Measurements from ENCODE around the gene HNRNPUL2. TPM values are rescaled to one million over a fixed set of nuclear protein-coding genes. Genes with fewer than 3 reads are reported as not detected.

HNRNPUL2 gene
- total and polyA plus RNA-seq, 2 of the 8 experiments (the other 6 are each of a cell fraction or from before 2014, with no cell fraction given), result 14.9 to 46.4 TPM

GRCh38 chr11:62671608-62672389 lies 55.5 kb downstream of the HNRNPUL2 start, which contains the start of the genes LBHD1 and UQCC3:
Gene LBHD1, minus strand, starts transcription at chr11:62672267. Its CDS starts 2,236 bp downstream, at chr11:62670031.
Gene UQCC3, plus strand, starts transcription at chr11:62671673. Its CDS starts 73 bp downstream, at chr11:62671746.
- Histone ChIP-seq H3K23ac (ENCODE audit: insufficient read length) (no peak within 1 kb of the TSS), H3K36me3 (ENCODE audit: control insufficient read depth in 2 of 4, insufficient read depth in 4 of 4, low read length in 3 of 4) (peaks cover 7 to 30% (median 10%) of the 10 kb centered on the region in 4 experiments; a peak in 5 of 8 replicates), H4K8ac (ENCODE audit: extremely low read depth, insufficient read depth, low read length) (peak within 1 kb of the TSS; percentile 97), H4K5ac (ENCODE audit: insufficient read length, low read depth, low read length) (peak within 1 kb of the TSS; percentile 91), H2BK120ac (replicated peaks; ENCODE audit: low read depth, low read length) (no peak within 1 kb of the TSS), H2AFZ (ENCODE audit: low read length) (no peak within 1 kb of the TSS; the same call in 1 of the 2 replicates), H3K4me3 (ENCODE audit: extremely low read depth in 1 of 4, insufficient read depth in 2 of 4, low read depth in 3 of 4, low read length in 4 of 4) (peak within 1 kb of the TSS; percentile 88 to 97 (median 92)), H3K4me1 (replicated peaks in 1 of 4; ENCODE audit: control insufficient read depth in 3 of 4, insufficient read depth in 4 of 4, low read length in 3 of 4) (peaks cover 2 to 7% (median 2%) of the 10 kb centered on the region in 4 experiments; a peak in 5 of 7 replicates), H3K9me3 (ENCODE audit: insufficient read depth in 2 of 2, low read depth in 1 of 2, low read length in 1 of 2) (no peaks in the 10 kb centered on the region), H3K27ac (ENCODE audit: low read depth, low read length) (peak within 1 kb of the TSS; percentile 63), H2BK20ac (ENCODE audit: low read length) (no peak within 1 kb of the TSS), H3K9ac (replicated peaks in 1 of 4; ENCODE audit: extremely low read depth in 1 of 4, low read depth in 3 of 4, low read length in 3 of 4) (peak within 1 kb of the TSS; percentile 66 to 89 (median 78)), H3K56ac (replicated peaks; ENCODE audit: insufficient read length, low read depth, low read length) (peak within 1 kb of the TSS; percentile 83), H2AK5ac (ENCODE audit: low read depth, low read length) (peak within 1 kb of the TSS; percentile 93; the same call in 1 of the 2 replicates), H3K4me2 (ENCODE audit: insufficient read depth in 1 of 2, low read depth in 2 of 2, low read length in 2 of 2) (peak within 1 kb of the TSS; percentile 80 to 90), H3K79me1 (ENCODE audit: low read depth, low read length) (peaks cover 8% of the 10 kb centered on the region), H2BK5ac (ENCODE audit: low read depth, low read length) (peak within 1 kb of the TSS; percentile 80), H3K4ac (replicated peaks; ENCODE audit: insufficient read length, low read depth, low read length) (peak within 1 kb of the TSS; percentile 94), H3K27me3 (replicated peaks in 1 of 4; ENCODE audit: control insufficient read depth in 3 of 4, extremely low read depth in 1 of 4, insufficient read depth in 3 of 4, low read length in 3 of 4) (no peaks in the 10 kb centered on the region), H2BK12ac (ENCODE audit: low read depth, low read length) (peak within 1 kb of the TSS; percentile 53), H3K18ac (ENCODE audit: extremely low read depth, low read length) (peak within 1 kb of the TSS; percentile 100), H3K79me2 (ENCODE audit: control insufficient read depth in 1 of 2, insufficient read depth in 2 of 2, low read length in 2 of 2) (peaks cover 0 to 15% of the 10 kb centered on the region in 2 experiments; a peak in 1 of 4 replicates), H3K14ac (ENCODE audit: insufficient read length) (peak within 1 kb of the TSS; percentile 37), H3K23me2 (ENCODE audit: low read depth, low read length) (peaks cover 11% of the 10 kb centered on the region), H4K91ac (replicated peaks; ENCODE audit: insufficient read length, low read length) (peak within 1 kb of the TSS; percentile 95), H4K20me1 (replicated peaks in 1 of 2; ENCODE audit: control insufficient read depth in 1 of 2, insufficient read depth in 2 of 2, low read length in 2 of 2) (no peaks in the 10 kb centered on the region), H2BK15ac (ENCODE audit: low read length) (no peak within 1 kb of the TSS)
- FAIRE-seq (no peak), DNase-seq (ENCODE audit: low read depth in 1 of 2, low spot score in 2 of 2) (peak; percentile 34 to 88)
- ChIA-PET POLR2A (ENCODE audit: partially characterized antibody) (interaction anchor here (0.6 to 61.4 kb wide), 42 partner anchors 11 to 277 kb away, joined by 3 to 2041 read pairs (median 4); partner anchors contain the start of genes B3GAT3, BSCL2, C11orf98 and CSKMT), CTCF (ENCODE audit: partially characterized antibody) (interaction anchor here (0.6 to 3.1 kb wide), 12 partner anchors 8 to 328 kb away, joined by 3 to 10 read pairs (median 4); partner anchors contain the start of genes LRRN4CL and TMEM179B)
- WGBS, 2 experiments (ENCODE audit: extremely low coverage in 1 of 2, insufficient coverage in 1 of 2, insufficient read length in 1 of 2, insufficient replicate concordance in 2 of 2, low coverage in 1 of 2, low lambda C conversion rate in 2 of 2, missing lambda C conversion rate in 1 of 2), result 2% methylated on average over 57 of the region's 59 CpGs; no CpG with 5 or more reads in 1 of the 2 experiments
- TF ChIP-seq SP4 (IDR thresholded peaks at IDR 0.05; ENCODE audit: low read length), result 0 out of 2 replicates have a peak, but pooled peaks have one; percentile 13
- peak; percentile 54 for TF ChIP-seq KDM4A (IDR thresholded peaks at IDR 0.05; ENCODE audit: low read depth, low read length, severe bottlenecking)
- no peak for TF ChIP-seq GABPA (IDR thresholded peaks at IDR 0.05; ENCODE audit: borderline replicate concordance, insufficient read depth, low read length)
- TF ChIP-seq RFX5 (IDR thresholded peaks at IDR 0.05; ENCODE audit: borderline replicate concordance, low read depth, low read length), result no peak
- TF ChIP-seq KDM5A (IDR thresholded peaks at IDR 0.05; ENCODE audit: low read length), result 0 out of 2 replicates have a peak, but pooled peaks have one; percentile 50
- TF ChIP-seq TAF7 (optimal IDR thresholded peaks at IDR 0.05; ENCODE audit: borderline replicate concordance, low read depth, low read length), result peak; percentile 69
- TF ChIP-seq RAD21 (IDR thresholded peaks at IDR 0.05 in 1 of 2, conservative IDR thresholded peaks at IDR 0.05 in 1 of 2; ENCODE audit: low read depth in 2 of 2, low read length in 2 of 2), result no peak
- peak; percentile 85 for TF ChIP-seq PHF8 (conservative IDR thresholded peaks at IDR 0.05; ENCODE audit: low read depth, low read length)
- no peak for TF ChIP-seq SP1 (IDR thresholded peaks at IDR 0.05; ENCODE audit: low read depth, low read length)
- TF ChIP-seq SUZ12 (IDR thresholded peaks at IDR 0.05; ENCODE audit: low read length), result no peak
